ENCODE measurements around the gene PHF21A. TPM values are rescaled to one million over a fixed set of nuclear protein-coding genes. Genes with fewer than 3 reads are reported as not detected.

PHF21A gene
- total and polyA plus RNA-seq, 2 donors (not counting 3 experiments of a cell fraction or from before 2014, with no cell fraction given): 14.1 to 30.5 TPM

DNA sequence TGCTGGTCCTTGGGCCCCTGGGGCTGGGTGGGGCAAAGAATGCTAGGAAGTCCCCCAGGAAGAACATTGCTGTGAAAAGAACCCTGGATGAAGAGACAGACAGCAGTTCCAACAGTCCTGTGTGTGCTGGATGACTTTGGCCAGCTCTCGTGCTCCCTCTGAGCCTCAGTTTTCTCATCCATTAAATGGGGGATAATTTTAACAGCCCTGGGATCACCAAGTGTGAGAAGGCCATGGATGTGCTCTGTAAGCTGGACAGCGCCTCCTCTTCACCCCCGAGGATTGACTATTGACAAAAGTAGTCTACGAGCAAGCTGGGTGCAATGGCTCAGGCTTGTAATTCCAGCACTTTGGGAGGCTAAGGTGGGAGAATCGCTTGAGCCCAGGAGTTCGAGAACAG is 196.3 kb downstream of the PHF21A start:
- BruUV-seq (replicated peaks): no TSS peak
- Histone ChIP-seq H3K4me1 (ENCODE audit: control insufficient read depth, extremely low read depth, insufficient read depth, low read length) (no peaks in the 10 kb centered on the region), H3K27me3 (ENCODE audit: control insufficient read depth in 2 of 2, insufficient read depth in 2 of 2, low read length in 2 of 2) (peaks cover 13 to 30% of the 10 kb centered on the region in 2 experiments), H3K9ac (replicated peaks; ENCODE audit: extremely low read depth, insufficient read depth, low read length) (no peak overlapping the region), H3K36me3 (ENCODE audit: control insufficient read depth in 2 of 2, extremely low read depth in 1 of 2, insufficient read depth in 2 of 2, low read length in 2 of 2) (no peaks in the 10 kb centered on the region), H3K27ac (ENCODE audit: insufficient read depth, low read depth, low read length) (no peak overlapping the region), H3K9me1 (replicated peaks; ENCODE audit: control insufficient read depth, extremely low read depth, insufficient read depth, low read length) (no peaks in the 10 kb centered on the region), H3K4me3 (replicated peaks in 1 of 3; ENCODE audit: insufficient read depth in 1 of 3, low read depth in 1 of 3, low read length in 3 of 3) (no peak overlapping the region), H4K20me1 (replicated peaks; ENCODE audit: control insufficient read depth, extremely low read depth, insufficient read depth, low read length) (no peaks in the 10 kb centered on the region), H2AFZ (ENCODE audit: low read depth, low read length) (no peak overlapping the region), H3K9me3 (replicated peaks; ENCODE audit: control insufficient read depth, insufficient read depth, low read length) (no peaks in the 10 kb centered on the region), H3K4me2 (ENCODE audit: insufficient read depth, low read length) (no peak overlapping the region), H3K79me2 (ENCODE audit: control insufficient read depth, insufficient read depth, low read length) (no peaks in the 10 kb centered on the region)
- no peak for DNase-seq (ENCODE audit: low read depth, low spot score)
- CTCF ChIA-PET: interaction anchor here (1.3 to 2.6 kb wide), 2 partner anchors 41 to 52 kb away, joined by 3 to 8 read pairs; no protein-coding TSS in a partner anchor
- FAIRE-seq: no peak
- intact Hi-C loops (cut with micrococcal nuclease) (no loop called here), dilution Hi-C loops (cut with MboI; ENCODE audit: extremely low pct_ligation_motif_present, low sequenced_read_pairs) (no loop called here)
- TF ChIP-seq POLR2A (IDR thresholded peaks at IDR 0.05; ENCODE audit: low read depth, low read length): no peak
- no peak for TF ChIP-seq JUN (IDR thresholded peaks at IDR 0.05; ENCODE audit: borderline replicate concordance, insufficient read depth, insufficient read length, low read depth)
- no peak for TF ChIP-seq POLR2AphosphoS5 (IDR thresholded peaks at IDR 0.05; ENCODE audit: insufficient read depth, low read depth, low read length)
- TF ChIP-seq, protein P1, sequence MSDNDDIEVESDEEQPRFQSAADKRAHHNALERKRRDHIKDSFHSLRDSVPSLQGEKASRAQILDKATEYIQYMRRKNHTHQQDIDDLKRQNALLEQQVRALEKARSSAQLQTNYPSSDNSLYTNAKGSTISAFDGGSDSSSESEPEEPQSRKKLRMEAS (IDR thresholded peaks at IDR 0.05; ENCODE audit: insufficient read depth, insufficient read length): no peak
- TF ChIP-seq FOS (IDR thresholded peaks at IDR 0.05; ENCODE audit: borderline replicate concordance, insufficient read depth, low read length): no peak
- TF ChIP-seq GATA2 (IDR thresholded peaks at IDR 0.05; ENCODE audit: insufficient read depth, insufficient read length, low read depth, low read length): no peak
- TF ChIP-seq MYC (IDR thresholded peaks at IDR 0.05; ENCODE audit: low read depth, low read length): no peak
- TF ChIP-seq CTCF (IDR thresholded peaks at IDR 0.05; ENCODE audit: extremely low read depth in 1 of 2, insufficient read depth in 1 of 2, low read depth in 1 of 2, low read length in 2 of 2): no peak
- no peak for TF ChIP-seq EZH2 (IDR thresholded peaks at IDR 0.05; ENCODE audit: borderline replicate concordance, low read depth, low read length, severe bottlenecking)
- POLR2A ChIA-PET: no interaction called here

All from endothelial cell of umbilical vein (primary cell).